HepG2 (cell line): ENCODE data around the gene TLK2. TPM values are rescaled to one million over a fixed set of nuclear protein-coding genes. Genes with fewer than 3 reads are reported as not detected.

Source experiments
- EZH2 ChIP-seq: conservative IDR thresholded peaks from 2 replicates; pipeline ENCODE4 v1.6.1; 2012; ENCODE audit warnings: mild to moderate bottlenecking, low read depth, low read length, moderate library complexity
- FOXJ3 ChIP-seq: sonication (generic); formaldehyde crosslinking; IDR thresholded peaks from 2 replicates; pipeline ENCODE4 v1.4.0; 2020; ENCODE audit warnings: missing genetic modification reagents, mild to moderate bottlenecking, borderline replicate concordance
- GATA4 ChIP-seq: sonication (generic); IDR thresholded peaks from 2 replicates; pipeline ENCODE4 v1.6.1; 2016; ENCODE audit warnings: antibody characterized with exemption, low read depth, borderline replicate concordance
- HCFC1 ChIP-seq: fragments of 150-350 bp; IDR thresholded peaks from 2 replicates; pipeline ENCODE4 v1.6.1; 2014; ENCODE audit warnings: low read depth, low read length
- HNRNPH1 ChIP-seq: fragments of 200-400 bp; formaldehyde crosslinking; optimal IDR thresholded peaks from 2 replicates; pipeline ENCODE3; 2017; ENCODE audit warnings: mild to moderate bottlenecking, low read depth, low read length
- HOXA3 ChIP-seq: sonication (generic); formaldehyde crosslinking; IDR thresholded peaks from 2 replicates; pipeline ENCODE4 v1.5.0; 2020; ENCODE audit warnings: missing genetic modification reagents
- IKZF5 ChIP-seq: IDR thresholded peaks from 2 replicates; pipeline ENCODE4 v1.6.1; 2018; ENCODE audit warnings: missing genetic modification reagents, mild to moderate bottlenecking, missing compliant biosample characterization
- MXD3 ChIP-seq: IDR thresholded peaks from 2 replicates; pipeline ENCODE4 v1.6.1; 2016; ENCODE audit warnings: mild to moderate bottlenecking, missing biosample characterization, missing genetic modification reagents
- NBN ChIP-seq: fragments of 450-650 bp; conservative IDR thresholded peaks from 2 replicates; pipeline ENCODE4 v1.6.1; 2017
- RCOR2 ChIP-seq: IDR thresholded peaks from 2 replicates; pipeline ENCODE4 v1.6.1; 2016; ENCODE audit warnings: missing biosample characterization, missing genetic modification reagents
- SAP130 ChIP-seq: IDR thresholded peaks from 2 replicates; pipeline ENCODE4 v1.6.1; 2016; ENCODE audit warnings: low read depth
- SMARCC2 ChIP-seq: fragments of 450-650 bp; IDR thresholded peaks from 2 replicates; pipeline ENCODE4 v1.6.1; 2017; ENCODE audit warnings: antibody characterized with exemption, mild to moderate bottlenecking
- TGIF2 ChIP-seq: IDR thresholded peaks from 2 replicates; pipeline ENCODE4 v1.6.1; 2016; ENCODE audit warnings: control low read depth, missing compliant biosample characterization
- TRIM24 ChIP-seq: sonication (generic); formaldehyde crosslinking; IDR thresholded peaks from 2 replicates; pipeline ENCODE4 v1.8.0; 2022; ENCODE audit warnings: mild to moderate bottlenecking, missing genetic modification reagents
- ZNF207 ChIP-seq: fragments of 450-650 bp; IDR thresholded peaks from 2 replicates; pipeline ENCODE4 v1.6.1; 2016; ENCODE audit warnings: antibody characterized with exemption, borderline replicate concordance
- ZNF234 ChIP-seq: sonication (generic); formaldehyde crosslinking; conservative IDR thresholded peaks from 2 replicates; pipeline ENCODE4 v1.5.1; 2020; ENCODE audit warnings: mild to moderate bottlenecking, missing genetic modification reagents
- ZNF567 ChIP-seq: sonication (generic); formaldehyde crosslinking; IDR thresholded peaks from 2 replicates; pipeline ENCODE4 v1.8.1; 2023; ENCODE audit warnings: mild to moderate bottlenecking, missing genetic modification reagents, borderline replicate concordance
- ZNF761 ChIP-seq: sonication (generic); formaldehyde crosslinking; conservative IDR thresholded peaks from 2 replicates; pipeline ENCODE4 v1.4.0; 2020; ENCODE audit warnings: mild to moderate bottlenecking, missing genetic modification reagents
- polyA plus RNA-seq, 8 experiments: library from polyadenylated mRNA; depleted of rRNA in 3 of 8; stranded (reverse) in 7 of 8; unstranded in 1 of 8; fragments of >200 nt; fragmentation: Illumina TruSeq in 4 of 8; extraction: Trizol in 4 of 8; gene quantifications; 2 replicates each; pipeline versions ENCODE4 v1.2.1 to v1.2.3, GENCODE V29; 2011 to 2016; ENCODE audit warnings: low read depth in 4 of 8, missing spikeins in 1 of 8, mixed read lengths in 1 of 8; ENCODE audit not compliant: insufficient read depth in 1 of 8
- total RNA-seq, 5 experiments: library from RNA; depleted of rRNA; stranded (reverse); fragments of >200 nt; fragmentation: Illumina TruSeq; extraction: Trizol; gene quantifications; 2 replicates each; pipeline ENCODE4 v1.2.3, GENCODE V29; 2016; ENCODE audit warnings: low read depth in 1 of 5
- TF ChIP-seq, protein P1 (sequence below): sonication (generic); formaldehyde crosslinking; IDR thresholded peaks from 2 replicates; pipeline ENCODE4 v1.4.0; 2020; ENCODE audit warnings: mild to moderate bottlenecking, missing genetic modification reagents
- TF ChIP-seq, protein P2 (sequence below): sonication (generic); formaldehyde crosslinking; IDR thresholded peaks from 2 replicates; pipeline ENCODE4 v1.8.1; 2023; ENCODE audit warnings: missing genetic modification reagents, mild to moderate bottlenecking, borderline replicate concordance
- TF ChIP-seq, protein P3 (sequence below): fragments of 450-650 bp; IDR thresholded peaks from 2 replicates; pipeline ENCODE4 v1.6.1; 2017; ENCODE audit warnings: mild to moderate bottlenecking

TLK2 gene
- total and polyA plus RNA-seq, 2 of the 13 experiments (the other 11 are each of a cell fraction or from before 2014, with no cell fraction given): 58.7 to 60.8 TPM

DNA sequence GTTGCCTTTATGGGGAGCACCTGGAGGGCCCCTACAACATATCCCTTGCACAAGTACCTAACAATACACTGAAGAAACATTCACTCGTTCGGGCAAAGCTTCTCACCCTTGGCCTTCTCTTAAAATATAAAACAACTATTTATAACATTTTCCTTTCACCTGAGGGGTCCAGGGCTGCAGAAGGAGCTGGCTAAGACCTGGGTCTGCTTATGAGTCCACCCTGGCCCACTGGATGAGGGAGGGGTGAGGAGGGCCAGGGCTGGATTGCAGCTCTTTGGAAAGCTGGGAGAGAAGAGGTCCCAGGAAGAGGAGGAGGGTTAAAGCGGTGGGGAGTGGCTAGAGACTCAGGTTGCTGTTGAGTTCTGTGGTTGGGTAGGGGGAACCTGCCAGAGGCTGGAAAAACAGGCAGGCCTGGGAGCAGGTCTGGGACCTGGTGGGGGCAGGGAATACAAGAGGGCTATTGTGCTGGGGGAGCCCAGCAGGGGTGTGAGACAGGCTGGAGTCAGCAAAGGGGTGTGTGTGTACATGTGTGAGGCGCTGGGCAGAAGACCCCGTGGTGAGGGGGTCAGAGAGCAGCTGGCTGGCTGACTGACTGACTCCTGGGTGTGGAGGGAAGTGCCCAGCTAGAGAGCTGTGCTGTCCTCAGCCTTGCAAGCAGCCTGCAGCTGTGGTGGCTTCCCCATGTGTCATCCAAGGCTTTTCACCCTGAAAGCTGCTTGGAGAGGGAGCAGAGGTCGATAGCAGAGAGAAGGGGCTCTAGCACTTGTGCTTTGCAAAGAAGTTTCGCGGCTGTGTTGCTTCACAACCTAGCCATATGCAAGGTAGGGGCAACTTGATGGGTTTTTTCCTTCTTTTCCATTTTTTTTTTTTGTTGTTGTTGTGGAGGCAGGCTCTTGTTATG is 138.6 kb downstream of the TLK2 start (continued):
- TF ChIP-seq FOXJ3 (CRISPR knock-in tag) (peak; percentile 64; the same call in 1 of the 2 replicates), TGIF2 (CRISPR knock-in tag) (peak; percentile 67; the same call in 1 of the 2 replicates), HOXA3 (CRISPR knock-in tag) (peak; percentile 68; the same call in 1 of the 2 replicates), RCOR2 (CRISPR knock-in tag) (no peak), GATA4 (no peak), TRIM24 (CRISPR knock-in tag) (no peak), ZNF761 (peak; percentile 77), IKZF5 (no peak; the same call in 1 of the 2 replicates), ZNF234 (no peak), SAP130 (CRISPR knock-in tag) (peak; percentile 73; the same call in 1 of the 2 replicates), NBN (no peak), EZH2 (no peak), HCFC1 (no peak), ZNF207 (no peak), SMARCC2 (no peak), ZNF567 (CRISPR knock-in tag) (no peak), HNRNPH1 (no peak), MXD3 (CRISPR knock-in tag) (no peak)
- TF ChIP-seq, protein P1, sequence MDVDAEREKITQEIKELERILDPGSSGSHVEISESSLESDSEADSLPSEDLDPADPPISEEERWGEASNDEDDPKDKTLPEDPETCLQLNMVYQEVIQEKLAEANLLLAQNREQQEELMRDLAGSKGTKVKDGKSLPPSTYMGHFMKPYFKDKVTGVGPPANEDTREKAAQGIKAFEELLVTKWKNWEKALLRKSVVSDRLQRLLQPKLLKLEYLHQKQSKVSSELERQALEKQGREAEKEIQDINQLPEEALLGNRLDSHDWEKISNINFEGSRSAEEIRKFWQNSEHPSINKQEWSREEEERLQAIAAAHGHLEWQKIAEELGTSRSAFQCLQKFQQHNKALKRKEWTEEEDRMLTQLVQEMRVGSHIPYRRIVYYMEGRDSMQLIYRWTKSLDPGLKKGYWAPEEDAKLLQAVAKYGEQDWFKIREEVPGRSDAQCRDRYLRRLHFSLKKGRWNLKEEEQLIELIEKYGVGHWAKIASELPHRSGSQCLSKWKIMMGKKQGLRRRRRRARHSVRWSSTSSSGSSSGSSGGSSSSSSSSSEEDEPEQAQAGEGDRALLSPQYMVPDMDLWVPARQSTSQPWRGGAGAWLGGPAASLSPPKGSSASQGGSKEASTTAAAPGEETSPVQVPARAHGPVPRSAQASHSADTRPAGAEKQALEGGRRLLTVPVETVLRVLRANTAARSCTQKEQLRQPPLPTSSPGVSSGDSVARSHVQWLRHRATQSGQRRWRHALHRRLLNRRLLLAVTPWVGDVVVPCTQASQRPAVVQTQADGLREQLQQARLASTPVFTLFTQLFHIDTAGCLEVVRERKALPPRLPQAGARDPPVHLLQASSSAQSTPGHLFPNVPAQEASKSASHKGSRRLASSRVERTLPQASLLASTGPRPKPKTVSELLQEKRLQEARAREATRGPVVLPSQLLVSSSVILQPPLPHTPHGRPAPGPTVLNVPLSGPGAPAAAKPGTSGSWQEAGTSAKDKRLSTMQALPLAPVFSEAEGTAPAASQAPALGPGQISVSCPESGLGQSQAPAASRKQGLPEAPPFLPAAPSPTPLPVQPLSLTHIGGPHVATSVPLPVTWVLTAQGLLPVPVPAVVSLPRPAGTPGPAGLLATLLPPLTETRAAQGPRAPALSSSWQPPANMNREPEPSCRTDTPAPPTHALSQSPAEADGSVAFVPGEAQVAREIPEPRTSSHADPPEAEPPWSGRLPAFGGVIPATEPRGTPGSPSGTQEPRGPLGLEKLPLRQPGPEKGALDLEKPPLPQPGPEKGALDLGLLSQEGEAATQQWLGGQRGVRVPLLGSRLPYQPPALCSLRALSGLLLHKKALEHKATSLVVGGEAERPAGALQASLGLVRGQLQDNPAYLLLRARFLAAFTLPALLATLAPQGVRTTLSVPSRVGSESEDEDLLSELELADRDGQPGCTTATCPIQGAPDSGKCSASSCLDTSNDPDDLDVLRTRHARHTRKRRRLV (CRISPR knock-in tag): no peak
- TF ChIP-seq, protein P2, sequence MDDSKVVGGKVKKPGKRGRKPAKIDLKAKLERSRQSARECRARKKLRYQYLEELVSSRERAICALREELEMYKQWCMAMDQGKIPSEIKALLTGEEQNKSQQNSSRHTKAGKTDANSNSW (CRISPR knock-in tag): no peak
- TF ChIP-seq, protein P3, sequence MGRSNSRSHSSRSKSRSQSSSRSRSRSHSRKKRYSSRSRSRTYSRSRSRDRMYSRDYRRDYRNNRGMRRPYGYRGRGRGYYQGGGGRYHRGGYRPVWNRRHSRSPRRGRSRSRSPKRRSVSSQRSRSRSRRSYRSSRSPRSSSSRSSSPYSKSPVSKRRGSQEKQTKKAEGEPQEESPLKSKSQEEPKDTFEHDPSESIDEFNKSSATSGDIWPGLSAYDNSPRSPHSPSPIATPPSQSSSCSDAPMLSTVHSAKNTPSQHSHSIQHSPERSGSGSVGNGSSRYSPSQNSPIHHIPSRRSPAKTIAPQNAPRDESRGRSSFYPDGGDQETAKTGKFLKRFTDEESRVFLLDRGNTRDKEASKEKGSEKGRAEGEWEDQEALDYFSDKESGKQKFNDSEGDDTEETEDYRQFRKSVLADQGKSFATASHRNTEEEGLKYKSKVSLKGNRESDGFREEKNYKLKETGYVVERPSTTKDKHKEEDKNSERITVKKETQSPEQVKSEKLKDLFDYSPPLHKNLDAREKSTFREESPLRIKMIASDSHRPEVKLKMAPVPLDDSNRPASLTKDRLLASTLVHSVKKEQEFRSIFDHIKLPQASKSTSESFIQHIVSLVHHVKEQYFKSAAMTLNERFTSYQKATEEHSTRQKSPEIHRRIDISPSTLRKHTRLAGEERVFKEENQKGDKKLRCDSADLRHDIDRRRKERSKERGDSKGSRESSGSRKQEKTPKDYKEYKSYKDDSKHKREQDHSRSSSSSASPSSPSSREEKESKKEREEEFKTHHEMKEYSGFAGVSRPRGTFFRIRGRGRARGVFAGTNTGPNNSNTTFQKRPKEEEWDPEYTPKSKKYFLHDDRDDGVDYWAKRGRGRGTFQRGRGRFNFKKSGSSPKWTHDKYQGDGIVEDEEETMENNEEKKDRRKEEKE: no peak
